Measurements from ENCODE around the gene ABCC1. TPM values are rescaled to one million over a fixed set of nuclear protein-coding genes. Genes with fewer than 3 reads are reported as not detected.

Gene ABCC1
- total and polyA plus RNA-seq, 2 of the 8 experiments (the other 6 are each of a cell fraction or from before 2014, with no cell fraction given): 42.6 to 66.8 TPM

DNA sequence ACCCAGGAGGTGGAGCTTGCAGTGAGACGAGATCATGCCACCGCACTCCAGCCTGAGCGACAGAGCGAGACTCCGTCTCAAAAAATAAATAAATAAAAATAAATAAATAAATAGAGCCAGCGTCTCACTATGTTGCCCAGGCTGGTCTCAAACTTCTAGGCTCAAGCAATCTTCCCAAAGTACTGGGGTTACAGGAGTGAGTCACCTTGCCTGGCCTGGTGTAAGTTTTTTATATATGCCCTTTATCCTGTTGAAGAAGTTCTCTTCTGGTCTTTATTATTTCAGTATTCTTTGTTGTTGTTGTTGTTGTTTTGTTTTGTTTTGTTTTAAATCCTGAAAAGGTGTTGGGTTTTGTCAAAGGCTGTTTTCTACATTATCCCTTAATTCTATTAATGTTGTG, 30.1 kb upstream of the ABCC1 start:
- ChIA-PET POLR2A (ENCODE audit: partially characterized antibody) (no interaction called here), CTCF (ENCODE audit: partially characterized antibody) (interaction anchor here (0.7 kb wide), 1 partner anchor 42 kb away, joined by 3 read pairs; no protein-coding TSS in a partner anchor)
- Histone ChIP-seq H3K9me3 (ENCODE audit: insufficient read depth in 2 of 2, low read depth in 1 of 2, low read length in 1 of 2) (no peaks in the 10 kb centered on the region), H3K23me2 (ENCODE audit: low read depth, low read length) (no peaks in the 10 kb centered on the region), H2AFZ (ENCODE audit: low read length) (no peak overlapping the region), H3K36me3 (ENCODE audit: control insufficient read depth in 2 of 4, insufficient read depth in 4 of 4, low read length in 3 of 4) (no peaks in the 10 kb centered on the region), H3K4me2 (ENCODE audit: insufficient read depth in 1 of 2, low read depth in 2 of 2, low read length in 2 of 2) (no peak overlapping the region), H4K5ac (ENCODE audit: insufficient read length, low read depth, low read length) (no peak overlapping the region), H2BK120ac (replicated peaks; ENCODE audit: low read depth, low read length) (no peak overlapping the region), H3K79me2 (ENCODE audit: control insufficient read depth in 1 of 2, insufficient read depth in 2 of 2, low read length in 2 of 2) (no peaks in the 10 kb centered on the region), H3K4me3 (ENCODE audit: extremely low read depth in 1 of 4, insufficient read depth in 2 of 4, low read depth in 3 of 4, low read length in 4 of 4) (no peak overlapping the region), H2BK15ac (ENCODE audit: low read length) (no peak overlapping the region), H2AK5ac (ENCODE audit: low read depth, low read length) (no peak overlapping the region), H2BK12ac (ENCODE audit: low read depth, low read length) (no peak overlapping the region), H2BK5ac (ENCODE audit: low read depth, low read length) (no peak overlapping the region), H3K56ac (replicated peaks; ENCODE audit: insufficient read length, low read depth, low read length) (no peak overlapping the region), H3K14ac (ENCODE audit: insufficient read length) (no peak overlapping the region), H3K79me1 (ENCODE audit: low read depth, low read length) (no peaks in the 10 kb centered on the region), H2BK20ac (ENCODE audit: low read length) (no peak overlapping the region), H3K27ac (ENCODE audit: low read depth, low read length) (no peak overlapping the region), H4K8ac (ENCODE audit: extremely low read depth, insufficient read depth, low read length) (no peak overlapping the region), H3K27me3 (replicated peaks in 1 of 4; ENCODE audit: control insufficient read depth in 3 of 4, extremely low read depth in 1 of 4, insufficient read depth in 3 of 4, low read length in 3 of 4) (no peaks in the 10 kb centered on the region), H3K9ac (replicated peaks in 1 of 4; ENCODE audit: extremely low read depth in 1 of 4, low read depth in 3 of 4, low read length in 3 of 4) (no peak overlapping the region), H3K4me1 (replicated peaks in 1 of 4; ENCODE audit: control insufficient read depth in 3 of 4, insufficient read depth in 4 of 4, low read length in 3 of 4) (no peaks in the 10 kb centered on the region; a peak in 2 of 7 replicates), H3K23ac (ENCODE audit: insufficient read length) (no peak overlapping the region), H3K4ac (replicated peaks; ENCODE audit: insufficient read length, low read depth, low read length) (no peak overlapping the region), H4K20me1 (replicated peaks in 1 of 2; ENCODE audit: control insufficient read depth in 1 of 2, insufficient read depth in 2 of 2, low read length in 2 of 2) (no peaks in the 10 kb centered on the region), H4K91ac (replicated peaks; ENCODE audit: insufficient read length, low read length) (no peak overlapping the region), H3K18ac (ENCODE audit: extremely low read depth, low read length) (no peak overlapping the region)
- WGBS, 2 experiments (ENCODE audit: extremely low coverage in 1 of 2, insufficient coverage in 1 of 2, insufficient read length in 1 of 2, insufficient replicate concordance in 2 of 2, low coverage in 1 of 2, low lambda C conversion rate in 2 of 2, missing lambda C conversion rate in 1 of 2): 97% methylated on average over 6 of the region's 6 CpGs; no CpG with 5 or more reads in 1 of the 2 experiments
- FAIRE-seq (no peak), DNase-seq (ENCODE audit: low read depth in 1 of 2, low spot score in 2 of 2) (no peak)
- TF ChIP-seq FOSL1 (IDR thresholded peaks at IDR 0.05; ENCODE audit: insufficient read depth, low read depth, low read length) (no peak), SIN3A (conservative IDR thresholded peaks at IDR 0.05 in 1 of 2, IDR thresholded peaks at IDR 0.05 in 1 of 2; ENCODE audit: low read depth in 1 of 2, low read length in 2 of 2) (no peak), SUZ12 (IDR thresholded peaks at IDR 0.05; ENCODE audit: low read length) (no peak), RXRA (IDR thresholded peaks at IDR 0.05; ENCODE audit: insufficient read depth, low read depth, low read length) (no peak)
- TF ChIP-seq, protein P1, sequence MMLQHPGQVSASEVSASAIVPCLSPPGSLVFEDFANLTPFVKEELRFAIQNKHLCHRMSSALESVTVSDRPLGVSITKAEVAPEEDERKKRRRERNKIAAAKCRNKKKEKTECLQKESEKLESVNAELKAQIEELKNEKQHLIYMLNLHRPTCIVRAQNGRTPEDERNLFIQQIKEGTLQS (IDR thresholded peaks at IDR 0.05; ENCODE audit: insufficient read depth, low read depth, low read length): no peak
